Heart left ventricle (tissue), 13 donors: Measurements from ENCODE around the gene PARD3B.

Source experiments
- CTCF ChIP-seq, 12 donors: fragments of 200-600 bp; sonication (generic) in 4 of 12; IDR thresholded peaks; one replicate each; pipeline versions ENCODE4 v1.5.0 to v1.8.0; 2018 to 2022; ENCODE audit warnings: antibody characterized with exemption in 12 of 12, mild to moderate bottlenecking in 5 of 12
- POLR2A ChIP-seq, 2 donors: fragments of 450-650 bp; IDR thresholded peaks; one replicate each; pipeline ENCODE4 v1.6.1; 2017; ENCODE audit warnings: antibody characterized with exemption in 2 of 2, mild to moderate bottlenecking in 2 of 2, moderate library complexity in 2 of 2
- donor health status: ischemic (EF 13 %, LVEDD 7.1; RV severe dilation, severe dysfunction).
- donor health status: DM: no; HTN: yes; CAD: no.
- donor health status: DM: no; HTN: no; CAD: no.
- donor health status: ischemic (EF 25% LVEDD 6.9; RV normal size, moderate dysfunction).
- donor health status: ischemic (EF 25% LVEDD 5.7; RV mildly dilated, moderate dysfunction).
- donor health status: ischemic (EF 35%, LVEDD 5.7; RV mildly dilated, moderate dysfunction).
- donor health status: nonischemic (EF 11% LVEDD 7.7; RV severe dilation, severe dysfunction).
- donor health status: DM: yes; HTN: yes; CAD: no.
- donor health status: PGD.
- donor health status: ischemic (EF 29% LVEDD 5.4; RV normal size, mild dysfunction).
- donor health status: nonischemic (EF 23%, LVEDD 6.1; RV moderate dilation, normal function).

- TF ChIP-seq CTCF (IDR thresholded peaks at IDR 0.05): no peak
- TF ChIP-seq POLR2A (IDR thresholded peaks at IDR 0.05): no peak
Measured at GRCh38 chr2:204727368-204727767, 182.1 kb downstream of the PARD3B start.
